ENCODE data around the gene CD2BP2. TPM values are rescaled to one million over a fixed set of nuclear protein-coding genes. Genes with fewer than 3 reads are reported as not detected.

CD2BP2 gene
- total RNA-seq, 1 experiment from 2014 or later: 30.0 TPM

DNA sequence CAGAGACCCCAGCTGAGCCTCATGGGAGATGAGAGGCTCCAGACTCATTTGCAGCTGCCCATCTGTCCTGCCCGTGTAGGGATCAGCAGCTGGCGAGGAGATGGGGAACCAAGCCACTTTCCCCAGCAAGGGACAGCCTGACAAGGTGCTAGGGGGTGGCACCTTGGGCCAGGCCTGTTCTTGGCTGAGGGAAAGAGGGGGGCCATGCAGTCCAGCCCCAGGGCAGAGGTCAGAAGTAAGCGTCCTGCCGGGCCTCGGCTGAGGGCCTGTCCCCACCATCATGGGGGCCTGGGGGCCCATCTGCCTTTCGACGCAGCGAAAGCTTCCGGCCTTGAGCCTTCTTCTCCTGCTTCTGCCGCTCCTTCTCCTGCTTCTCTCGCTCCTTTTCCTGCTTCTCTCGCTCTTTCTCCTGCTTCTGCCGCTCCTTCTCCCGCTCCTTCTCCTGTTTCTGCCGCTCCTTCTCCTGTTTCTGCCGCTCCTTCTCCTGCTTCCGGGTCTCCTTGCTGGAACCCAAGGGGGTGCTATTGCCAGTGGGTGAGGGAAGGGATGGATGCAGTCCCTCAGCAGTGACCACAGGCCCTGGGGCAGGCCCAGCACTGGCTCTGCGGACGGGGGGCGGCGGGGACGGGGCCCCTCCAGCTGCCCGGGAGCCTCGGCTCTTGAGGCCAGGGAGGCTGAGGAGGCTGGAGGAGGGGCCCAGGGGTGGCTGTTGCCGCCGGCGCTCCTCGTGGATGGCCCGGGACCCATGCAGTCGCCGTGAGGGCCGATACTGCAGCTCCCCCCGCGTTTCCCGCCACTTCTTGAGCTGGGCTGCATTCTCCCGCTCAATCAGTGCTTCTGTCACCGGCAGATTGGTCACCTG, 2.8 kb upstream of the CD2BP2 start:
- H3K9ac ChIP-seq (ENCODE audit: low read length): no peak overlapping the region
- no peak for ATAC-seq
- ChIA-PET POLR2A (ENCODE audit: unreplicated experiment) (no interaction called here), CTCF (no interaction called here)
- no peaks in the 10 kb centered on the region for H3K9me3 ChIP-seq (ENCODE audit: low read length)
- peaks cover 19% of the 10 kb centered on the region for H3K4me1 ChIP-seq (ENCODE audit: insufficient read depth, low read length)
- no peaks in the 10 kb centered on the region for H3K36me3 ChIP-seq (ENCODE audit: low read depth, low read length)
- no peaks in the 10 kb centered on the region for H3K27me3 ChIP-seq (ENCODE audit: low read length)
- H3K27ac ChIP-seq (ENCODE audit: low read length): no peak overlapping the region
- no peak overlapping the region for H2AFZ ChIP-seq (ENCODE audit: low read length)
- no peak for TF ChIP-seq EZH2phosphoT487 (IDR thresholded peaks at IDR 0.05; ENCODE audit: borderline replicate concordance, low read length)
- H3K4me2 ChIP-seq (ENCODE audit: low read length): no peak overlapping the region
- peaks cover 32% of the 10 kb centered on the region for H3K79me2 ChIP-seq (ENCODE audit: low read length)
- intact Hi-C loops (cut with micrococcal nuclease): no loop called here
- no TSS peak for BruUV-seq (replicated peaks)
- H4K20me1 ChIP-seq (ENCODE audit: low read length): peaks cover under 1% of the 10 kb centered on the region; the same call in 1 of the 2 replicates
- no peak for DNase-seq
- H3K9me2 ChIP-seq (replicated peaks; ENCODE audit: low read length): no peaks in the 10 kb centered on the region
- no peaks in the 10 kb centered on the region for H3F3A ChIP-seq (ENCODE audit: low read length, unreplicated experiment)
- H3K4me3 ChIP-seq (ENCODE audit: low read length): no peak overlapping the region

DNA sequence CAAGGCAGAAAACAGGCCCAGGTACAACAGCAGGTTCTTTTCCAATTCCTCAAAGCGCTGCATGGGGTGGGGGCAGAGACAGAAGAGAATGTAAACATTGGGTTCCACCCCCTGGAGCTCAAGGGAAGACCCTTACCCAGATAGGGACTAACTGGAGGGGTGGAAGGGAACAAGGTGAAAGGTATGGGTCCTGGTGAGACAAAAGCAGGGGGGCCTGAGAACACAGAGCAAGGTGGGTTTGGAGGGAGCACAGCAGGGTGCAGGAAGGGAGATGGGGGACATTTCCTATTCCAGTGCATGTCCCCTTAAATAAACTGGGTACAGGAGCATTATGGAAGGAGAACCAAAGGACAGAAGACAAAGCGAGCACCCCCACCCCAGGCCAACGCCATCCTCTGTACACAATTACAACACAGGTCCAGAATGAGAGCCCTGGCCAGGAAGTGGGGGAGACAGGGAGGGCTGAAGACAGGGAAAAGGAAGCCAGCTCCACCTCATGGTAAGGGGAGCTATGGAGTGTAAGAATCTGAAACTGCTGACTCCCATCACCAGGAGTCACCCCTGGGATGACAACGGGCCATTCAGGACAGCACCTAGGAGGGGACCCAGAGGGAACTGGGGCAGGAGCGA, 2.1 kb upstream of the CD2BP2 start:
- ChIA-PET CTCF (no interaction called here), POLR2A (ENCODE audit: unreplicated experiment) (no interaction called here)
- Histone ChIP-seq H2AFZ (ENCODE audit: low read length) (no peak overlapping the region), H4K20me1 (ENCODE audit: low read length) (peaks cover 7% of the 10 kb centered on the region), H3K4me3 (ENCODE audit: low read length) (no peak overlapping the region), H3K27me3 (ENCODE audit: low read length) (no peaks in the 10 kb centered on the region), H3K9me3 (ENCODE audit: low read length) (no peaks in the 10 kb centered on the region), H3K27ac (ENCODE audit: low read length) (no peak overlapping the region), H3K4me2 (ENCODE audit: low read length) (no peak overlapping the region), H3K36me3 (ENCODE audit: low read depth, low read length) (no peaks in the 10 kb centered on the region; the same call in 1 of the 2 replicates), H3K79me2 (ENCODE audit: low read length) (peaks cover 27% of the 10 kb centered on the region), H3K9ac (ENCODE audit: low read length) (no peak overlapping the region), H3F3A (ENCODE audit: low read length, unreplicated experiment) (no peaks in the 10 kb centered on the region), H3K9me2 (replicated peaks; ENCODE audit: low read length) (no peaks in the 10 kb centered on the region), H3K4me1 (ENCODE audit: insufficient read depth, low read length) (peaks cover 26% of the 10 kb centered on the region)
- no peak for ATAC-seq
- TF ChIP-seq EZH2phosphoT487 (IDR thresholded peaks at IDR 0.05; ENCODE audit: borderline replicate concordance, low read length) (no peak), EZH2 (IDR thresholded peaks at IDR 0.05; ENCODE audit: low read length, unreplicated experiment) (no peak)
- TF ChIP-seq, protein P1, sequence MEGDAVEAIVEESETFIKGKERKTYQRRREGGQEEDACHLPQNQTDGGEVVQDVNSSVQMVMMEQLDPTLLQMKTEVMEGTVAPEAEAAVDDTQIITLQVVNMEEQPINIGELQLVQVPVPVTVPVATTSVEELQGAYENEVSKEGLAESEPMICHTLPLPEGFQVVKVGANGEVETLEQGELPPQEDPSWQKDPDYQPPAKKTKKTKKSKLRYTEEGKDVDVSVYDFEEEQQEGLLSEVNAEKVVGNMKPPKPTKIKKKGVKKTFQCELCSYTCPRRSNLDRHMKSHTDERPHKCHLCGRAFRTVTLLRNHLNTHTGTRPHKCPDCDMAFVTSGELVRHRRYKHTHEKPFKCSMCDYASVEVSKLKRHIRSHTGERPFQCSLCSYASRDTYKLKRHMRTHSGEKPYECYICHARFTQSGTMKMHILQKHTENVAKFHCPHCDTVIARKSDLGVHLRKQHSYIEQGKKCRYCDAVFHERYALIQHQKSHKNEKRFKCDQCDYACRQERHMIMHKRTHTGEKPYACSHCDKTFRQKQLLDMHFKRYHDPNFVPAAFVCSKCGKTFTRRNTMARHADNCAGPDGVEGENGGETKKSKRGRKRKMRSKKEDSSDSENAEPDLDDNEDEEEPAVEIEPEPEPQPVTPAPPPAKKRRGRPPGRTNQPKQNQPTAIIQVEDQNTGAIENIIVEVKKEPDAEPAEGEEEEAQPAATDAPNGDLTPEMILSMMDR (conservative IDR thresholded peaks at IDR 0.05; ENCODE audit: low read depth, low read length): no peak
- intact Hi-C loops (cut with micrococcal nuclease): no loop called here
- no TSS peak for BruUV-seq (replicated peaks)
- no peak for DNase-seq

DNA sequence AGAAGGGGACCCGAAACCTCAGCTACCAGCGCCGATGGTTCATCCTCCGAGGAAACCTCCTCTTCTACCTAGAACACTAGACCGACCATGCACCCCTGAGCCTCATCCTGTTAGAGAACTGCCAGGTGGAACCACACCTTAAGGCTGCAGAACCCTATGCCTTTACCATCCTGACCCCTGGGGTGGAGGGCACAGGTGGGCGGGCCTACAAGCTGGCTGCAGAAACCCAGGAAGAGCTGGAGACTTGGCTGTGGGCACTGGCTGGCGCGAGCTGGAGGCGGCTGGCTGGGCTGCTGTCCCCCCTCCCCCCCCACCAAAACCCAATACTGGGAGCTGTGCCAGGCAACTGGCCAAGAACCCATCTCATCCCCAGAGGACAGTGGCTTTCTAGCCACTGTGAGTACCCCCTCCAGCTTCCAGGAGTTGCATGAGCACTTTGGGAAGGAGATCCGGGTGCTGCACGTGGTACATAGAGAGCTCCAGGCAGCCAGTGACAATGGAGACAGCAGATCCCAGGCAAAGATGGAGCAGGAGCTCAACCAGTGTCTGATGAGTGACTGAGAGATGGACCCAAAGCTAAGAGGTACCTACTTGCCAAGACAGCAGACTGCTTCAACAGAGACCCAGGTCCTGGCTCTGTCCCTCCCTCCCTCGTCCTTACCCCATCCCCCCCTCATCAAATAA, 1.4 kb upstream of the CD2BP2 start:
- Histone ChIP-seq H3F3A (ENCODE audit: low read length, unreplicated experiment) (no peaks in the 10 kb centered on the region), H3K9me3 (ENCODE audit: low read length) (no peaks in the 10 kb centered on the region), H3K4me3 (ENCODE audit: low read length) (no peak overlapping the region), H2AFZ (ENCODE audit: low read length) (no peak overlapping the region), H3K9me2 (replicated peaks; ENCODE audit: low read length) (no peaks in the 10 kb centered on the region), H3K4me2 (ENCODE audit: low read length) (no peak overlapping the region), H3K27me3 (ENCODE audit: low read length) (no peaks in the 10 kb centered on the region), H3K4me1 (ENCODE audit: insufficient read depth, low read length) (peaks cover 32% of the 10 kb centered on the region), H3K9ac (ENCODE audit: low read length) (no peak overlapping the region), H3K79me2 (ENCODE audit: low read length) (peaks cover 25% of the 10 kb centered on the region), H4K20me1 (ENCODE audit: low read length) (peaks cover 11% of the 10 kb centered on the region), H3K36me3 (ENCODE audit: low read depth, low read length) (no peaks in the 10 kb centered on the region; the same call in 1 of the 2 replicates), H3K27ac (ENCODE audit: low read length) (no peak overlapping the region; the same call in 1 of the 2 replicates)
- no peak for TF ChIP-seq EZH2phosphoT487 (IDR thresholded peaks at IDR 0.05; ENCODE audit: borderline replicate concordance, low read length)
- no peak for TF ChIP-seq EZH2 (IDR thresholded peaks at IDR 0.05; ENCODE audit: low read length, unreplicated experiment)
- TF ChIP-seq, protein P1 (conservative IDR thresholded peaks at IDR 0.05; ENCODE audit: low read depth, low read length): no peak
- ChIA-PET CTCF (no interaction called here), POLR2A (ENCODE audit: unreplicated experiment) (no interaction called here)
- BruUV-seq (replicated peaks): no TSS peak
- DNase-seq: no peak
- intact Hi-C loops (cut with micrococcal nuclease): no loop called here
- no peak for ATAC-seq

Measured in PC-3 (cell line).